ENCODE measurements around the gene ITGA3. TPM values are rescaled to one million over a fixed set of nuclear protein-coding genes. Genes with fewer than 3 reads are reported as not detected.

Gene ITGA3
- polyA plus RNA-seq, 1 of the 3 experiments (the other 2 are of a cell fraction): 766 TPM

DNA sequence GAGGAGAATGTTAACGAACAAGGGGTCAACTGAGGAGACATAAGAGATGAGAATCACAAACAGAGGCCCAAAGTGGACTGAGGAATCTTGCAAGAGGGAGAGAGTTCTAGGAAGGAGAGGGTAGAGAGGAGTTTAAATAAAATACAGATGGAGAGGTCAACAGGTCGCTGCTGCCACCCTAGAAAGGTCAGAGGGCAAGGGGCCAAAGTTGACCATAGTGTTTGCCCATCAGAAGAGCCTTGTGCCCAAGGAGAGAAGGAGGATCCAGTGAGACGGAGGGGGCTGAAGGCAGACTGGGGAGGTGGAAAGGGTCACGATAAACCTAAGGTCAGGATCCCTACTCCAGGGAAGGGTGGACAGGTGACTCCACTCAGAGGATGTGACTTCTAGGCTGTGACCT is 6.9 kb upstream of the ITGA3 start:
- H3K79me2 ChIP-seq (ENCODE audit: insufficient read depth): peaks cover 28% of the 10 kb centered on the region
- no peaks in the 10 kb centered on the region for H3K9me3 ChIP-seq
- 79% methylated on average over 4 of the region's 4 CpGs for WGBS (ENCODE audit: low lambda C conversion rate)
- H3K27ac ChIP-seq (ENCODE audit: low read depth in 2 of 2, low read length in 1 of 2): peak overlapping the region; percentile 28 to 100; a peak in 3 of 4 replicates
- ChIA-PET CTCF (interaction anchor here (1.0 to 6.3 kb wide), 3 partner anchors 21 to 45 kb away, joined by 4 to 52 read pairs (median 4); no protein-coding TSS in a partner anchor), POLR2A (no interaction called here)
- H3K9ac ChIP-seq: no peak overlapping the region
- peaks cover 39 to 77% of the 10 kb centered on the region in 2 experiments for H3K4me1 ChIP-seq (ENCODE audit: control insufficient read depth in 1 of 2, insufficient read depth in 2 of 2, low read depth in 1 of 2, low read length in 1 of 2)
- H3K4me3 ChIP-seq (ENCODE audit: low read depth in 2 of 2, low read length in 1 of 2): no peak overlapping the region
- TF ChIP-seq, protein P1, sequence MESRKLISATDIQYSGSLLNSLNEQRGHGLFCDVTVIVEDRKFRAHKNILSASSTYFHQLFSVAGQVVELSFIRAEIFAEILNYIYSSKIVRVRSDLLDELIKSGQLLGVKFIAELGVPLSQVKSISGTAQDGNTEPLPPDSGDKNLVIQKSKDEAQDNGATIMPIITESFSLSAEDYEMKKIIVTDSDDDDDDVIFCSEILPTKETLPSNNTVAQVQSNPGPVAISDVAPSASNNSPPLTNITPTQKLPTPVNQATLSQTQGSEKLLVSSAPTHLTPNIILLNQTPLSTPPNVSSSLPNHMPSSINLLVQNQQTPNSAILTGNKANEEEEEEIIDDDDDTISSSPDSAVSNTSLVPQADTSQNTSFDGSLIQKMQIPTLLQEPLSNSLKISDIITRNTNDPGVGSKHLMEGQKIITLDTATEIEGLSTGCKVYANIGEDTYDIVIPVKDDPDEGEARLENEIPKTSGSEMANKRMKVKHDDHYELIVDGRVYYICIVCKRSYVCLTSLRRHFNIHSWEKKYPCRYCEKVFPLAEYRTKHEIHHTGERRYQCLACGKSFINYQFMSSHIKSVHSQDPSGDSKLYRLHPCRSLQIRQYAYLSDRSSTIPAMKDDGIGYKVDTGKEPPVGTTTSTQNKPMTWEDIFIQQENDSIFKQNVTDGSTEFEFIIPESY (IDR thresholded peaks at IDR 0.05; ENCODE audit: borderline replicate concordance, low read depth): no peak
- TF ChIP-seq MAX (IDR thresholded peaks at IDR 0.05; ENCODE audit: low read depth) (no peak), FOXJ3 (CRISPR knock-in tag; IDR thresholded peaks at IDR 0.05) (no peak), IRF3 (IDR thresholded peaks at IDR 0.05; ENCODE audit: low read depth, low read length) (no peak), GATA2 (CRISPR knock-in tag; IDR thresholded peaks at IDR 0.05) (no peak), ELF1 (IDR thresholded peaks at IDR 0.05) (no peak), PBX3 (IDR thresholded peaks at IDR 0.05) (no peak), EP300 (IDR thresholded peaks at IDR 0.05; ENCODE audit: borderline replicate concordance in 1 of 2, low read depth in 1 of 2, low read length in 1 of 2) (no peak), NFIC (IDR thresholded peaks at IDR 0.05; ENCODE audit: borderline replicate concordance) (no peak), TEAD4 (IDR thresholded peaks at IDR 0.05; ENCODE audit: borderline replicate concordance, insufficient read depth) (no peak), SIN3A (IDR thresholded peaks at IDR 0.05; ENCODE audit: borderline replicate concordance, low read depth, low read length) (no peak), MEF2A (IDR thresholded peaks at IDR 0.05; ENCODE audit: borderline replicate concordance, low read depth) (no peak), TAF1 (IDR thresholded peaks at IDR 0.05; ENCODE audit: borderline replicate concordance, low read depth, low read length) (no peak)
- TF ChIP-seq, protein P2, sequence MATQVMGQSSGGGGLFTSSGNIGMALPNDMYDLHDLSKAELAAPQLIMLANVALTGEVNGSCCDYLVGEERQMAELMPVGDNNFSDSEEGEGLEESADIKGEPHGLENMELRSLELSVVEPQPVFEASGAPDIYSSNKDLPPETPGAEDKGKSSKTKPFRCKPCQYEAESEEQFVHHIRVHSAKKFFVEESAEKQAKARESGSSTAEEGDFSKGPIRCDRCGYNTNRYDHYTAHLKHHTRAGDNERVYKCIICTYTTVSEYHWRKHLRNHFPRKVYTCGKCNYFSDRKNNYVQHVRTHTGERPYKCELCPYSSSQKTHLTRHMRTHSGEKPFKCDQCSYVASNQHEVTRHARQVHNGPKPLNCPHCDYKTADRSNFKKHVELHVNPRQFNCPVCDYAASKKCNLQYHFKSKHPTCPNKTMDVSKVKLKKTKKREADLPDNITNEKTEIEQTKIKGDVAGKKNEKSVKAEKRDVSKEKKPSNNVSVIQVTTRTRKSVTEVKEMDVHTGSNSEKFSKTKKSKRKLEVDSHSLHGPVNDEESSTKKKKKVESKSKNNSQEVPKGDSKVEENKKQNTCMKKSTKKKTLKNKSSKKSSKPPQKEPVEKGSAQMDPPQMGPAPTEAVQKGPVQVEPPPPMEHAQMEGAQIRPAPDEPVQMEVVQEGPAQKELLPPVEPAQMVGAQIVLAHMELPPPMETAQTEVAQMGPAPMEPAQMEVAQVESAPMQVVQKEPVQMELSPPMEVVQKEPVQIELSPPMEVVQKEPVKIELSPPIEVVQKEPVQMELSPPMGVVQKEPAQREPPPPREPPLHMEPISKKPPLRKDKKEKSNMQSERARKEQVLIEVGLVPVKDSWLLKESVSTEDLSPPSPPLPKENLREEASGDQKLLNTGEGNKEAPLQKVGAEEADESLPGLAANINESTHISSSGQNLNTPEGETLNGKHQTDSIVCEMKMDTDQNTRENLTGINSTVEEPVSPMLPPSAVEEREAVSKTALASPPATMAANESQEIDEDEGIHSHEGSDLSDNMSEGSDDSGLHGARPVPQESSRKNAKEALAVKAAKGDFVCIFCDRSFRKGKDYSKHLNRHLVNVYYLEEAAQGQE (IDR thresholded peaks at IDR 0.05; ENCODE audit: low read depth, low read length): no peak
- TF ChIP-seq, protein P3, sequence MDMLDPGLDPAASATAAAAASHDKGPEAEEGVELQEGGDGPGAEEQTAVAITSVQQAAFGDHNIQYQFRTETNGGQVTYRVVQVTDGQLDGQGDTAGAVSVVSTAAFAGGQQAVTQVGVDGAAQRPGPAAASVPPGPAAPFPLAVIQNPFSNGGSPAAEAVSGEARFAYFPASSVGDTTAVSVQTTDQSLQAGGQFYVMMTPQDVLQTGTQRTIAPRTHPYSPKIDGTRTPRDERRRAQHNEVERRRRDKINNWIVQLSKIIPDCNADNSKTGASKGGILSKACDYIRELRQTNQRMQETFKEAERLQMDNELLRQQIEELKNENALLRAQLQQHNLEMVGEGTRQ (IDR thresholded peaks at IDR 0.05; ENCODE audit: borderline replicate concordance, low read depth, low read length): no peak
- 0 out of 2 replicates have a peak overlapping the region, but pooled peaks have one; percentile 67 for H3K4me2 ChIP-seq
- peaks cover 0 to 3% of the 10 kb centered on the region in 2 experiments for H3K36me3 ChIP-seq (replicated peaks in 1 of 2; ENCODE audit: control insufficient read depth in 1 of 2, insufficient read depth in 2 of 2, low read length in 1 of 2)
- no peaks in the 10 kb centered on the region for H3K27me3 ChIP-seq (ENCODE audit: insufficient read depth)
- H3F3A ChIP-seq (replicated peaks; ENCODE audit: insufficient read depth): peaks cover 66% of the 10 kb centered on the region
- no peak overlapping the region for H2AFZ ChIP-seq (ENCODE audit: low read depth)
- no peaks in the 10 kb centered on the region for H3K9me2 ChIP-seq
- no peak for DNase-seq
- no peaks in the 10 kb centered on the region for H4K20me1 ChIP-seq (ENCODE audit: insufficient read depth)
